ENCODE measurements around the gene WNT1. TPM values are rescaled to one million over a fixed set of nuclear protein-coding genes. Genes with fewer than 3 reads are reported as not detected.

WNT1 gene
- total RNA-seq, 1 experiment from 2014 or later, result not detected

DNA sequence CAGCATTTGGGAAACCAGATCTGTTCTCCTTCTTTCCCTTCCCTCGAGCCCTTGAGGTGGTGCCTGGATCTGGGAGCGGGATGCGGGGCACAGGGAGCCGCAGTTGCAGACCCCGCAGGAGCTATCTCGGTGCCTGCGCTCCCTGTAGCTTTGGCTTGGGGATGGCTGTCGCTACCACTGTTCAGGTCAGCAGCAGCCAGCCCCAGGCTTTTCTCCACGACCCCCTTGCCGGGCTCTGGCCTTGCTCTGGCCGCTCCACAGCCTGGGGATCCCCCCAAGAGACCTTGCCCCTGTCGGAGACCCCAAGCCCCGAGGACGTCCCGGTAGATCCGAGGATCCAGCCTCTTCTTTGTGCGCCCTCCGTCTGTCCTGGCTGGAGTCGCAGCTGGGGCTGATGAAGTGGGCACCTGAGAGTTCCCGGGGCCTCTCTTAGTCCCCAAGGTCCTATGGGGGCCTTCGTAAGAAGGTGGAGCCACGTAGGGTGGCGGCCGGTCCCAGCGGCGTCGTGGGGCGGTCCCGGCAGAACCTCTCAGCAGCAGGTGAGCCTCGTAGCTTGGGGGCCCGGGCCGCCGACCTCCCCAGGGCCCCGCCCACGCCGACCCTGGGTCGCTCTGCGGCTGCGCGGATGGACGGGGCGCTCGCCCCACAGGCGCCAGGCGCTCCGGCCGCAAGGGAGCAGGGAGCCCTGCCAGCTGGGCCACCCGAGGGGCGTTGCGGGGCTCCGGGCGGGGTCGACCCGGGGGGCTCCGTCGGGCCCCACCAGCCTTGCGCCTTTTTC lies 19.8 kb downstream of the WNT1 start:
- Histone ChIP-seq H3K36me3 (replicated peaks; ENCODE audit: control insufficient read depth, insufficient read depth, low read length) (peaks cover 3% of the 10 kb centered on the region; the same call in 1 of the 2 replicates), H3K4me3 (ENCODE audit: insufficient read depth, low read depth, low read length) (peak overlapping the region; percentile 48), H3K27me3 (ENCODE audit: control insufficient read depth, insufficient read depth, low read length) (peaks cover 80% of the 10 kb centered on the region)
- peak; percentile 97 for DNase-seq

DNA sequence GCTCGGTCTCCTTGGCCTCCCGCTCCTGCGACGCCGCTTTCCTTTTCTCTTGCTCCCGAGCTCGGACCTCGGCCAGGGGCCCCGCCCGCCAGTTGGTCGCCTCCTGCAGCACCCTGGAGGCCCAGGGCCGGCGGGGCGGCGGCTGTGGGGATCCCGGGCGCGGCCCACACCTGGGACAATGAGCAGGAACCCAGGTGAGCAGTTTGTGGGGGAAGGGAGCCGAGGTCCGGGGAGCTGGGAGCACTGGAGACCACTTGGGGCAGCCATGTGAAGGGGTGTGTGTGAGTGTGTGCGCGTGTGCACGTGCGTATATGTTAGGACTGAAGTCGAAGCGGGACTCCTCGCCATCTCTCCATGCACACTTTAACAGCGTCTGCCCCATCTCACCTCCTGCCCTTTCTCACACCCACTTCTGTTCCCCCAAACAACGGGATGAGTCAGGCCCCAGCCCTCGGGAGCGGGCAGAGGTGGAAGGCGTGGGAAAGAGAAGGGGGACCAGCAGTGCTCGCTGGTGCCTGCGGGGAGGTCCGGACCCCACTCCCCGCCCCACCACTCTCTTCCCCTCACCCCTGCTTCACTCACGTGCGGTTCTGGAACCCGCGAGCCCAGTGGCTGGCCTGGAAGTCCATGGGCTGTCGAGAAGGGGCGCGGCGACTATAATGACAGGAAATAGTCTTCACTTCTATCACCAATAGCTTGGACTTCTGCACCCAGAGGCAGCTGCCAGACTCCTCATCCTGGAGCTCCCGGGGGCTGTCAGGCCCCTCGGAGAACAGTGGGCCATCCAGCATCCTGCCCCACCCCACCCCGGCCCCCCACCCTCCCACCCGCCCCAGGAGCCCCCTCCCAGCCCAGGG lies 20.6 kb downstream of the WNT1 start:
- DNase-seq, result peak; percentile 79
- Histone ChIP-seq H3K27me3 (ENCODE audit: control insufficient read depth, insufficient read depth, low read length) (peaks cover 72% of the 10 kb centered on the region), H3K36me3 (replicated peaks; ENCODE audit: control insufficient read depth, insufficient read depth, low read length) (peaks cover 4% of the 10 kb centered on the region; the same call in 1 of the 2 replicates), H3K4me3 (ENCODE audit: insufficient read depth, low read depth, low read length) (peak overlapping the region; percentile 48)

DNA sequence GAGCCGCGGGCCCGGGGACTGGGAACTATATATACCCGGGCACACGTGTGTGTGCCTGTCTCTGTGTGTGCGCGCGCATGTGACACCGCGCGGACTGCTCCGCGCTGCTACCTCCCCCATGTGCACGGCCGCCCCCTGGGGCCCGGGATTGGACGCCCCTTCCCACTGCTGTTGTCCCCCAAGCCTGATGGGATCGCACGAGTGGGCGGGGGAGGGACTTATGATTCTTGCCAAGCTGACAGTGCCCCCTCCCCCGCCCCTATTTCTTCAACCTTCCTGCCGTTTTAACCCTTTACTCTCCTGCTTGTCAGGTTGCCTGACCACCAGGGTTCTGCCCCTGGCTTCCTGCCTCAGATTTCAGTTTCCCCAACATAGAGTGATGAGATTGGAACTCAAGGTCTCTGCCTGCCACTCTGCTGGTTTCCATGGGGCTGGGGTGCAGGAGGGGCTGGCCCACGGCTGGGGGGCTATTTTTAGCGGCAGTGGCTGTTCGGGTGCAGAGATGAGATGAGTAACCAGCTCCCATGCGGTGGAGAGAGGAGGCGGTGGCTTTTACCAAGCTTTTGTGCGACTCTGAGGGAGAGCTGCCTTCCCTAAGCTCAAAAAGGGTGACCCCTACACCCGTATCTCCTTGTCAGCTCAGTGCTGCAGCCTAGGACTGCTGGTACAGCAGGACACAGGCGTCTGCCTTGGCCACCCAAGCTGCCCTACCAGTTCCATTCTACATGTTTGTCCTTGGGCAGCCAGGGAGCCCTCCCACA lies 21.4 kb downstream of the WNT1 start, which contains the start of gene DDN:
Gene DDN, minus strand, starts transcription at position 5 of the 761 bp plus-strand sequence. CDS start 88 bp downstream, outside the sequence.
- peak within 1 kb of the TSS; percentile 48 for H3K4me3 ChIP-seq (ENCODE audit: insufficient read depth, low read depth, low read length)
- H3K36me3 ChIP-seq (replicated peaks; ENCODE audit: control insufficient read depth, insufficient read depth, low read length), result peaks cover 6% of the 10 kb centered on the region; the same call in 1 of the 2 replicates
- DNase-seq, result peak; percentile 87
- peaks cover 64% of the 10 kb centered on the region for H3K27me3 ChIP-seq (ENCODE audit: control insufficient read depth, insufficient read depth, low read length)

GRCh38 chr12:49000346-49000745 lies 22.2 kb downstream of the WNT1 start:
- Histone ChIP-seq H3K36me3 (replicated peaks; ENCODE audit: control insufficient read depth, insufficient read depth, low read length) (peaks cover 8% of the 10 kb centered on the region), H3K27me3 (ENCODE audit: control insufficient read depth, insufficient read depth, low read length) (peaks cover 56% of the 10 kb centered on the region), H3K4me3 (ENCODE audit: insufficient read depth, low read depth, low read length) (no peak overlapping the region)
- DNase-seq, result no peak

DNA sequence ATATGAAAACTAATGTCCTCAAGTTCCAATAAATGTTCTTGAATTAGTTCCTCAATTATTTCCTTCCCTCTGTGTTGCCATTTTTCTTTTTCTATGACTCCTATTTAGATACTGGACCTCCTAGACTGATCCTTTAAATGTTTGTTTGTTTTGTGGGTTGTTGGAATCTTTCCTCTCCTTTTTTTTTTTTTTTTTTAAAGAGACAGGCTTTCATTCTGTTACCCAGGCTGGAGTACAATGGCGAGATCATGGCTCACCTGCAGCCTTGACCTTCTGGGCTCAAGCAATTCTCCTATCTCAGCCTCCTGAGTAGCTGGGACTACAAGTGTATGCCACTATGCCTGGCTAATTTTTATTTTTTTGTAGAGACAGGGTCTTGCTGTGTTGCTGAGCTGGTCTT lies 30.8 kb downstream of the WNT1 start:
- H3K27me3 ChIP-seq (ENCODE audit: control insufficient read depth, insufficient read depth, low read length), result no peaks in the 10 kb centered on the region

GRCh38 chr12:49010092-49010668 lies 32.1 kb downstream of the WNT1 start:
- no peak overlapping the region for H3K4me3 ChIP-seq (ENCODE audit: insufficient read depth, low read depth, low read length)
- H3K36me3 ChIP-seq (replicated peaks; ENCODE audit: control insufficient read depth, insufficient read depth, low read length), result peaks cover 1% of the 10 kb centered on the region
- no peaks in the 10 kb centered on the region for H3K27me3 ChIP-seq (ENCODE audit: control insufficient read depth, insufficient read depth, low read length)
- no peak for DNase-seq

More for the DNA sequence above, 30.8 kb downstream of the WNT1 start:
- Histone ChIP-seq H3K36me3 (replicated peaks; ENCODE audit: control insufficient read depth, insufficient read depth, low read length) (peaks cover 5% of the 10 kb centered on the region), H3K4me3 (ENCODE audit: insufficient read depth, low read depth, low read length) (no peak overlapping the region)
- no peak for DNase-seq

DNA sequence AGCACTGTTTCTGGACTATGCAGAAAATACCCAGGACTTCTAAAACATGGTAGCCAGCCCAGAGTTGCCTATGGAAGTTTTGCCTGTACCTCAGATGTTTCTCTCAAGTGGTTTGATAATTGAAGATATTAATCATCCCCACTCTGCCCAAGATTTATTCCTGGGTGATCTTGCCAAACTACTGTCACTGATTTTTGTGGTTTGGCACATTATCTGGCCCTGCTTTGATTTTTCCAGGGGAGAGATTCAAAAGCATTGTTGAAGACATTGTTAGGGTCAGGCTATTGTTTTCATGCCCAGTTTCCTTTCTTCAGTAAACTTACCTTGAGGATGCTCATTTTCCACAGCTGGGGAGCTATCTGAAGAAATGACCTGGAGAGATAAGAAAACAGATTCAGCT lies 34.6 kb downstream of the WNT1 start:
- Histone ChIP-seq H3K36me3 (replicated peaks; ENCODE audit: control insufficient read depth, insufficient read depth, low read length) (peaks cover 1% of the 10 kb centered on the region), H3K27me3 (ENCODE audit: control insufficient read depth, insufficient read depth, low read length) (no peaks in the 10 kb centered on the region), H3K4me3 (ENCODE audit: insufficient read depth, low read depth, low read length) (no peak overlapping the region)
- DNase-seq, result no peak

GRCh38 chr12:49013428-49013827 lies 35.3 kb downstream of the WNT1 start:
- peaks cover 1% of the 10 kb centered on the region for H3K36me3 ChIP-seq (replicated peaks; ENCODE audit: control insufficient read depth, insufficient read depth, low read length)
- DNase-seq, result no peak
- H3K27me3 ChIP-seq (ENCODE audit: control insufficient read depth, insufficient read depth, low read length), result no peaks in the 10 kb centered on the region
- H3K4me3 ChIP-seq (ENCODE audit: insufficient read depth, low read depth, low read length), result no peak overlapping the region

DNA sequence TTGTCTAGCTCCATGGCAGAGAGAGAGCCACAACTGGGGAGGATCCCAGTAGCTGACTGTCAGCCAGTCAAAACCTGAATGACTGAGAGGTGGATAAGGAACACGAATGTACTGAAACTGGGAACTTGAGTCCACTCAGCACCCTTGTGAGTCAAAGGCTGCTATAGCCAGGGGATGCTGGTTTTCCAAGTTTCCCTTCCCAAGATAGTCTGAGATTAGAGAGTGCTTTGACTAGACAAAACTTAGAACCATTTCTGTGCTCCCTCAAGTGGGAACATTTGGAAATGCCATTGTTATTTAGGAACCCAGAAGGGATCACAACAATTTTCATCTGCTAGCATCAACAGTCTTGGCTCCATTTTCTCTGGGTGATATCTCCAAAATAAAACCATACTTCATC lies 36.4 kb downstream of the WNT1 start:
- no peak overlapping the region for H3K4me3 ChIP-seq (ENCODE audit: insufficient read depth, low read depth, low read length)
- DNase-seq, result no peak
- H3K36me3 ChIP-seq (replicated peaks; ENCODE audit: control insufficient read depth, insufficient read depth, low read length), result peaks cover 1% of the 10 kb centered on the region
- no peaks in the 10 kb centered on the region for H3K27me3 ChIP-seq (ENCODE audit: control insufficient read depth, insufficient read depth, low read length)

GRCh38 chr12:49015196-49015595 lies 37.1 kb downstream of the WNT1 start:
- Histone ChIP-seq H3K4me3 (ENCODE audit: insufficient read depth, low read depth, low read length) (no peak overlapping the region), H3K27me3 (ENCODE audit: control insufficient read depth, insufficient read depth, low read length) (no peaks in the 10 kb centered on the region), H3K36me3 (replicated peaks; ENCODE audit: control insufficient read depth, insufficient read depth, low read length) (peaks cover 1% of the 10 kb centered on the region)
- DNase-seq, result no peak

GRCh38 chr12:49017891-49018260 lies 39.8 kb downstream of the WNT1 start:
- peaks cover 10% of the 10 kb centered on the region for H3K36me3 ChIP-seq (replicated peaks; ENCODE audit: control insufficient read depth, insufficient read depth, low read length)
- H3K27me3 ChIP-seq (ENCODE audit: control insufficient read depth, insufficient read depth, low read length), result no peaks in the 10 kb centered on the region
- H3K4me3 ChIP-seq (ENCODE audit: insufficient read depth, low read depth, low read length), result peak overlapping the region; percentile 75
- DNase-seq, result no peak

GRCh38 chr12:49018261-49019119 lies 40.4 kb downstream of the WNT1 start, which contains the start of gene PRKAG1:
PRKAG1 (minus strand) TSS chr12:49018776; CDS start chr12:49018740, 36 bp downstream.
- H3K36me3 ChIP-seq (replicated peaks; ENCODE audit: control insufficient read depth, insufficient read depth, low read length), result peaks cover 14% of the 10 kb centered on the region
- peak; percentile 99 for DNase-seq
- H3K4me3 ChIP-seq (ENCODE audit: insufficient read depth, low read depth, low read length), result peak within 1 kb of the TSS; percentile 75
- H3K27me3 ChIP-seq (ENCODE audit: control insufficient read depth, insufficient read depth, low read length), result no peaks in the 10 kb centered on the region

- Histone ChIP-seq H3K36me3 (replicated peaks; ENCODE audit: control insufficient read depth, insufficient read depth, low read length) (peaks cover 17% of the 10 kb centered on the region), H3K4me3 (ENCODE audit: insufficient read depth, low read depth, low read length) (peak overlapping the region; percentile 75), H3K27me3 (ENCODE audit: control insufficient read depth, insufficient read depth, low read length) (no peaks in the 10 kb centered on the region)
- no peak for DNase-seq
These were observed 41.0 kb downstream of the WNT1 start for GRCh38 chr12:49019120-49019430.

Measured in H7 (cell line).